Measurements from ENCODE around the gene SH3GLB2. TPM values are rescaled to one million over a fixed set of nuclear protein-coding genes. Genes with fewer than 3 reads are reported as not detected.

SH3GLB2 gene
- total and polyA plus RNA-seq, 10 of the 15 experiments (the other 5 are each of a cell fraction or from before 2014, with no cell fraction given): 0.21 to 61.3 (median 30.8) TPM

- intact Hi-C loops (cut with micrococcal nuclease; ENCODE audit: unreplicated experiment): no loop called here
- in situ Hi-C loops (cut with MboI): no loop called here
- no peak overlapping the region for H2AFZ ChIP-seq (ENCODE audit: control insufficient read depth, low read depth, low read length)
- no TSS peak for BruUV-seq (replicated peaks)
- no peaks in the 10 kb centered on the region for H4K20me1 ChIP-seq (ENCODE audit: control insufficient read depth, insufficient read depth)
- peak overlapping the region; percentile 78 for H3K4me3 ChIP-seq
- WGBS (ENCODE audit: insufficient coverage, insufficient replicate concordance, low lambda C conversion rate, missing lambda C conversion rate): 81% methylated on average over 17 of the region's 17 CpGs
- ChIA-PET RAD21 (ENCODE audit: unreplicated experiment) (no interaction called here), CTCF (no interaction called here), POLR2A (no interaction called here), SMC1A (ENCODE audit: uncharacterized antibody, unreplicated experiment) (no interaction called here)
- H3K27ac ChIP-seq (ENCODE audit: control insufficient read depth, insufficient read depth): peak overlapping the region; percentile 74; the same call in 1 of the 2 replicates
- DNase-seq (ENCODE audit: low read depth, low spot score) (no peak), FAIRE-seq (no peak), ATAC-seq (no peak)
- H3K79me2 ChIP-seq (ENCODE audit: control insufficient read depth, insufficient read depth, low read length): peaks cover 13% of the 10 kb centered on the region
- H3K9ac ChIP-seq (ENCODE audit: control insufficient read depth, insufficient read depth, low read length): no peak overlapping the region; the same call in 1 of the 2 replicates
- H3K27me3 ChIP-seq (replicated peaks in 1 of 2; ENCODE audit: control insufficient read depth in 2 of 2, insufficient read depth in 2 of 2, low read length in 1 of 2): no peaks in the 10 kb centered on the region
- H3K9me3 ChIP-seq (replicated peaks; ENCODE audit: control insufficient read depth, insufficient read depth, low read length): no peaks in the 10 kb centered on the region
- H3K36me3 ChIP-seq (ENCODE audit: control insufficient read depth in 2 of 2, insufficient read depth in 2 of 2, low read length in 1 of 2): no peaks in the 10 kb centered on the region
- TF ChIP-seq, protein P1, sequence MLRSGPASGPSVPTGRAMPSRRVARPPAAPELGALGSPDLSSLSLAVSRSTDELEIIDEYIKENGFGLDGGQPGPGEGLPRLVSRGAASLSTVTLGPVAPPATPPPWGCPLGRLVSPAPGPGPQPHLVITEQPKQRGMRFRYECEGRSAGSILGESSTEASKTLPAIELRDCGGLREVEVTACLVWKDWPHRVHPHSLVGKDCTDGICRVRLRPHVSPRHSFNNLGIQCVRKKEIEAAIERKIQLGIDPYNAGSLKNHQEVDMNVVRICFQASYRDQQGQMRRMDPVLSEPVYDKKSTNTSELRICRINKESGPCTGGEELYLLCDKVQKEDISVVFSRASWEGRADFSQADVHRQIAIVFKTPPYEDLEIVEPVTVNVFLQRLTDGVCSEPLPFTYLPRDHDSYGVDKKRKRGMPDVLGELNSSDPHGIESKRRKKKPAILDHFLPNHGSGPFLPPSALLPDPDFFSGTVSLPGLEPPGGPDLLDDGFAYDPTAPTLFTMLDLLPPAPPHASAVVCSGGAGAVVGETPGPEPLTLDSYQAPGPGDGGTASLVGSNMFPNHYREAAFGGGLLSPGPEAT (IDR thresholded peaks at IDR 0.05; ENCODE audit: low read depth): no peak
- no peak for TF ChIP-seq ZNF274 (IDR thresholded peaks at IDR 0.05; ENCODE audit: insufficient read depth, insufficient read length)
- TF ChIP-seq FOXK2 (IDR thresholded peaks at IDR 0.05): no peak
- TF ChIP-seq CBX5 (IDR thresholded peaks at IDR 0.05; ENCODE audit: low read depth): no peak
- TF ChIP-seq ZNF207 (IDR thresholded peaks at IDR 0.05; ENCODE audit: borderline replicate concordance): no peak
- no peak for TF ChIP-seq HDAC2 (IDR thresholded peaks at IDR 0.05)
- no peak for TF ChIP-seq IRF4 (IDR thresholded peaks at IDR 0.05; ENCODE audit: low read depth, low read length)
- no peak for TF ChIP-seq BMI1 (IDR thresholded peaks at IDR 0.05; ENCODE audit: borderline replicate concordance)
- no peak for TF ChIP-seq POU2F2 (IDR thresholded peaks at IDR 0.05; ENCODE audit: borderline replicate concordance, low read depth, low read length)
- peak overlapping the region; percentile 100 for H3K4me2 ChIP-seq (ENCODE audit: control insufficient read depth, insufficient read depth)
- peaks cover 8% of the 10 kb centered on the region for H3K4me1 ChIP-seq (ENCODE audit: control insufficient read depth, insufficient read depth, low read length)
Observed at GRCh38 chr9:129026442-129027223, 1.5 kb downstream of the SH3GLB2 start.
